Kidney tubule cell (primary cell): ENCODE results near the gene HNF1B.
A peak's percentile ranks its signal among the peaks of the same experiment; 100 is the strongest.
"Not testable (repeated sequence)": the region's sequence is repeated elsewhere in the genome, so short reads cannot be mapped to it uniquely, and the experiment has no call there.

Experiments used
- DNase-seq: peaks from one replicate; pipeline ENCODE4 v3.0.0-alpha.2; 2018; ENCODE audit warnings: low spot score

The HNF1B gene

DNA sequence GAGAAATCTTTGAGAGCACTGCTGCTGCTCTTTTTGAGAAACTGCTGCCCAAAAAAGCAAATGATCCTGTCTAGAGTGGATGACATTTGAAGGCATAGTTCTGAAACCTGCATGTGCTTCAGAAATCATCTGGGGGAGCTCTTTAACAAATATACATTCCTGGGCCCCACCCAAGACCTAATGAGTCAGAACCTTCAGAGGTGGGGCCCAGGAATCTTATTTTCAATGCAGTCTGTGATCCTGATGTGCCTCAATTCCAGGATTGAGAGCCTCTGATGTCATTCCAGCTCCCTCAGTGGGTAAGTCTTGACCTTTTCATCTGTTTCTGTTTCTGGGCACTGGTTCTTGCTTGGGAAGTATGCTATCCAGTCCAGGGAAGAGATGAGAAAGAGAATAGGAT is 42.3 kb downstream of the HNF1B start:
- peak; percentile 82 for DNase-seq

GRCh38 chr17:37701496-37701898 is 43.4 kb downstream of the HNF1B start:
- DNase-seq = peak; percentile 42

DNA sequence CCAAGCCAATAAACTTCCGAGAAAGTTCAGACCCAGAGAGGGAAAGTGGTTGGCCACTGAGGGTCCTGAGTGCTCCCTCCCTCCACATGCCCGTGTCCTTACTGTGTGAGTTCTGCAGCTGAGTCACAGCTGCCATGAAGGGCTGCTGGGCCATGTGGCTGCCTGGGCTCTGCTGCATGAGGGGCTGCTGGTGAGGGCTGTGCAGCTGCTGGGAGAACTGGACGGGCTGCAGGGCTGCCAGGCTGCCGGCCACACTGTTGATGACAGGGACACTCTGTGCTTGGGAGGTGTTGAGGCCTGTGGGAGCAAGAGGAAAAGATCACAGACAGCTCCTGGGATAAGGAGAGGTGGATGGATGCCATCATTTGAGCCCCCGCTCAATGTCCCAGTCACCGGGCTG is 44.0 kb downstream of the HNF1B start:
- peak; percentile 50 for DNase-seq

DNA sequence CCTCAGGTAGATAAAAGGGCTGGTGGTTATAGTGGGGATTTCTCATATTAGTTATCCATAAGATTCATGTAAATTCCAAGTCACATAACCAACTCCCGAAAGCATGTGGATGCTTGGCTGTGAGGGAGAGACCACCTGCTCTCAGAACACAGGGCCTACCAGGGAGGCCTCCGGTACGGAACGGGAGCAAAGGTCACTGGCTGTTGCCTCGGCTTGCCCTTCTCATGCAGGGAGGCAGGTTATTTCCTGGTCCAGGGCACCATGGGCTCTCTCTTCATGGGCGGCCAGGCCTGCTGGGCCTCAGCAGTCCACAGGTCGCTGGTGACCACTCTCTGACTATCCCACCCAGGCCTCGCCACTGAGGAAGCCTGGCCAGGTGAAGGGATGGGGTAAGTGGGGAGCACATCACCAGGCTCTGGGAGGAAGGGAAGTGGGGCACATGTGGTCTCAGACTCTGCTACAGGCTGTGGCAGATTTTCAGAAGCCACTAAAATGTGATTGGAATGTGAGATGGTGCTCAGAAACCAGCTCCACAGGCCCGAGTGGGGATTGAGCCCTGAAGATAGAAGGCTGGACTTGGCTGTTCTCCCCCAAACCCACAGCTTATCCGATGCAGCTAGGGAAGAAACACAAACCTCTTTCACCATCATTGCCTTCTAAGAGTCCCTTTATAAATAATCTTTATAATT is 45.4 kb downstream of the HNF1B start:
- DNase-seq = no peak

GRCh38 chr17:37698911-37699255 is 46.0 kb downstream of the HNF1B start:
- DNase-seq = no peak

- DNase-seq = peak; percentile 94
Measured at GRCh38 chr17:37698132-37698910, 46.5 kb downstream of the HNF1B start.

DNA sequence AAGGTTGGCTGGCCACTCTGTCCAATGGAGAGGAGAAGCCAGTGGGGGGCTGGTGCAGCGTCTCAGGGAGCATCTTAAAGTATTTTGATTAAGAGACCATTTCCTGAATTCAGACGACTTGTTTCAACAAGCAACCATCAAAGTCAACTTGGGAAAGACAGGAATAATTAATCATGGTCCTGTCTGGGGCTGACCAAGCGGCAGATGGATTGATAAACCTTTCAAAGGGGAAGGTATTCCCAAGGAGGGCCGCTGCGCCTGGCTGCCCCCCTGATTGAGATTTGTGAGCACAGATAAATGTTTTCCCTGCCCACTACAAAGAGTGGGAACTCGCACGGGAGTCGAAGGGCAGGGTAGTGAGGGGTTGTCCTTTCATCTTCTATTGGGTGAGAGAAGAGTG is 47.5 kb downstream of the HNF1B start:
- no peak for DNase-seq

GRCh38 chr17:37696366-37696765 is 48.5 kb downstream of the HNF1B start:
- no peak for DNase-seq

DNA sequence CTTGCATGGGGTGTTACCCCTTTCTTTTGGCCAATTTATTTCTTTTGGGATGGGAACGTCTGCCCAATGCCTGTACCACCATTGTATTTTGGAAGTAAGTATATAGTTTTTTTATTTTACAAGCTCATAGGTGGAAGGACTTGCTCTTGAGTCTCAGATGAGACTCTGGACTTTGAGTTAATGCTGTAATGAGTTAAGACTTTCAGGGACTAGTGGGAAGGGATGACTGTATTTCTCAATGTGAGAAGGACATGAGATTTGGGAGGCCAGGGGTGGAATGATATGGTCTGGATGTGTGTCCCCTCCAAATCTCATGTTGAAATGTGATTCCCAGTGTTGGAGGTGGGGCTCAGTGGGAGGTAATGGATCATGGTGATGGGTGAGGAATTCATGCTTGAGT is 49.1 kb downstream of the HNF1B start:
- no peak for DNase-seq

- DNase-seq = peak; percentile 75
Measured at GRCh38 chr17:37694734-37695133, 50.1 kb downstream of the HNF1B start.

DNA sequence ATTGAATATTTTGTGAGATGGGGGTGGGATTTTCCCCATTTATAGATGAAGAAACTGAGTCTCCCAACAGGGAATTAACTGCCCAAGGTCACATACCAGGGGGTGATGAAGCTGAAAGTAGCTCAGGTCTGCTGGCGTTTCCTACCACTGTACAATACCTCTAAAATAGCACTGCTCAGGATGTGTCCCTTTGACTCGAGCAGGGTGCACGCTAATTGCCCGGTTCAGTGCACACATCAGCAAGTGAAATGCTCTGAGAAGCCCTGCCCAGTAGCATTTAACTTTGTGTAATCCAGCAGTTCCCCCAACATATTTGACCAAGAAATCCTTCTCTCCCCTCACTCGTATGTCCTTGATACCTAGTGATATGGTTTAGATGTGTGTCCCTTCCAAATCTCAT is 51.5 kb downstream of the HNF1B start:
- peak; percentile 78 for DNase-seq

DNA sequence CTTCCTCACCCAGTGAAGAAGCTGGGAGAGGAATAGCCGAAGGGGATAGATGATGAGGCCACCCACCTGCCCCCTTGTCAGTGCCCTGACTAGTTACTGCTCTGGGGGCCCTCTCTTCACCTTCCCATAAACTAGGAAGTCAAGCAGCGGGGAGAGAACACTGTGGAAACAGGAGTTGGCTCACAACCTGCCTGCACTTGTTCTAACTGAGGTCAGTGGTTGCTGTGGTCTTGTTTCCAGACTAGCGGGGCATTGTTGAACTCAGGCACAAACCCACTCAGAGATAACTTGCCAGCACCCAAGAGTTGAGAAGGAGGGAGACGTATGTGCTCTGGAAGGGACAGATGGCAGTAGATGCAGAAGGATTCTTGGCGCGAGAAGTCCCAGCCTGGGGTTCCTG is 53.1 kb downstream of the HNF1B start:
- no peak for DNase-seq

DNA sequence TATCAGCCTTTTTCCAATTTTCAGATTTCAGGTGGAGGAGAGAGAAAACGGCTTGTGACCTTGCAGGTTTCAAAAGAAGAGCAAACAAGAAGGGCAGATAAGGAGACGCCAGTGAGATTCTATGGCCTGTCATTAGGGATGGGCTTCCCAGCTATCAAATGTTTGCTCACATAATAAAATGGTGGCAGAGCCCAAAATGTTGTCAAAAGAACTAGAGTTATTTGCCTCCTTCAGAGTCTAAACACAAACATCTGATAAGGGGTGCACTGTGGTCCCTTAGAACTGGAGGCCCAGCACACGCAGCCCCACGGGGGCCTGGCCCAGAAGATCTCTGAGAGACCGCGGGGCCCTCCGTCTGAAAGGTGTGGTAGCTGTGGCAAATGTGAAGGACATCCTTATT is 55.5 kb downstream of the HNF1B start:
- no peak for DNase-seq

- no peak for DNase-seq
Measured at GRCh38 chr17:37683454-37683984, 61.3 kb downstream of the HNF1B start.

DNA sequence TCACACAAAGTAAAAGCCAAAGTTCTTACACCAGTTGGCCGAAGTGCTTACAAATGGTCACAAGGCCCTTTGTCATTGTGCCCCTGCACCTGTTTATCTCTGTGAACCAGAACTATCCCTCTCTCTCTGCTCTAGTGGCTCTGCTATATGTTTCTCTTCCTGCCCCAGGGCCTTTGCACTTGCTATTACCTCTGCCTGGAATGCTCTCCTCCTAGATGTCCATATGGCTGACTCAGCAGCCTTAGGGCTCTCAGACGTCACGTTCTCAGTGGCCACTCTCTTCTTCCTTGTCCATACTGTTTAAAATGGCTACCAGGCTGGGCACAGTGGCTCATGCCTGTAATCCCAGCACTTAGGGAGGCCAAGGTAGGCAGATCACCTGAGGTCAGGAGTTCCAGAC is 62.9 kb downstream of the HNF1B start:
- no peak for DNase-seq

- not testable (repeated sequence) for DNase-seq
Measured at GRCh38 chr17:37679995-37680394, 64.9 kb downstream of the HNF1B start.

- peak; percentile 48 for DNase-seq
Measured at GRCh38 chr17:37678036-37678435, 66.8 kb downstream of the HNF1B start.

GRCh38 chr17:37677021-37677420 is 67.8 kb downstream of the HNF1B start:
- no peak for DNase-seq

GRCh38 chr17:37676115-37676925 is 68.5 kb downstream of the HNF1B start:
- DNase-seq = peak; percentile 82

- no peak for DNase-seq
Measured at GRCh38 chr17:37674511-37674910, 70.3 kb downstream of the HNF1B start.

- DNase-seq = no peak
Measured at GRCh38 chr17:37673386-37673785, 71.5 kb downstream of the HNF1B start.

DNA sequence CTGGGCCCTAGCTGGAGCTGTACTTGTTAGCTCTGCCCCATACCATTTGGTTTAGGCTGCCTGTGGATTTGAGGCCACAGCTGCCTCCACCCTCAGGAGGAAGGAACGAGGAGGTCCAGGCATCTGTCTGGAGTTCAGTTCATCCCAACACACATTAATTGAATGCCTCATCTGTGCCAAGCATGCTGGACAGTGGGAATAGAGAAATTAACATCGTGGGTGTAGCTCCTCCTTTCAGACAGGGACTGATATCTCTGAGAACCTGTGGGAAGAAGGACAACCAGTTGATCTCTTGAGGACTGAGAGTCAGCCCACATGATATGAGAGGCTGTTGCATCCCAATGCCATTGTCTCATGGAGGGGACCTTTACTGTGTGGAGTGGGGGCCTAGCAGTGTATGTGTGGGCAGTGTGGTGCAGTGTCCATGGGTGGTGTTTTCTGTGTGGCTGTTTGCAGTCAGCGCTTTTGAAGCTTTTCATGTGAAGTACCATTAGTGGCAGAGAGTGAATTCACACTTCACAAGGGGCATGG is 72.2 kb downstream of the HNF1B start:
- DNase-seq = no peak
